OCI-LY1 (cell line): Measurements from ENCODE around the gene RBM47.

ENCODE experiments used
- EZH2 ChIP-seq: fragments of 200-600 bp; sonication (generic), shearing (Covaris generic); IDR thresholded peaks from 2 replicates; pipeline ENCODE4 v1.8.0; 2017; ENCODE audit warnings: borderline replicate concordance, mixed run types, mild to moderate bottlenecking, antibody characterized with exemption, low read length, moderate library complexity, mixed read lengths
- TF ChIP-seq, protein P1 (sequence below): fragments of 200-600 bp; sonication (generic), shearing (Covaris generic); IDR thresholded peaks from 2 replicates; pipeline ENCODE4 v1.5.1; 2017; ENCODE audit warnings: mild to moderate bottlenecking, antibody characterized with exemption, low read length, moderate library complexity, mixed read lengths

DNA sequence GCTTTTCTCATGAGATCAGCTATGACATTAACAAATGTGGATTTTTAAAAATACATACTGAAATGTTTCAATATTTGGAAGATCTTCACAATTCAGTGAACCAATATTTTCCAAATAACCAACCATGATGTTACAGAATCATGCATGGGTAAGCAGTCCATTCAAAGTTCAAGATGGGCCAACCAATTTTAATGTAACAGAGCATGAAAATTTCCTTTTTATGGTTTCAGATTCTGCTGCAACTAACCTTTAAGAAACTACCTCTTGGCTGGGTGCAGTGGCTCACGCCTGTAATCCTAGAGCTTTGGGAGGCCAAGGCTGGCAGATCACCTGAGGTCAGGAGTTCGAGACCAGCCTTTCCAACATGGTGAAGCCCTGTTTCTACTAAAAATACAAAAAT lies 107.7 kb downstream of the RBM47 start:
- no peak for TF ChIP-seq EZH2
- TF ChIP-seq, protein P1, sequence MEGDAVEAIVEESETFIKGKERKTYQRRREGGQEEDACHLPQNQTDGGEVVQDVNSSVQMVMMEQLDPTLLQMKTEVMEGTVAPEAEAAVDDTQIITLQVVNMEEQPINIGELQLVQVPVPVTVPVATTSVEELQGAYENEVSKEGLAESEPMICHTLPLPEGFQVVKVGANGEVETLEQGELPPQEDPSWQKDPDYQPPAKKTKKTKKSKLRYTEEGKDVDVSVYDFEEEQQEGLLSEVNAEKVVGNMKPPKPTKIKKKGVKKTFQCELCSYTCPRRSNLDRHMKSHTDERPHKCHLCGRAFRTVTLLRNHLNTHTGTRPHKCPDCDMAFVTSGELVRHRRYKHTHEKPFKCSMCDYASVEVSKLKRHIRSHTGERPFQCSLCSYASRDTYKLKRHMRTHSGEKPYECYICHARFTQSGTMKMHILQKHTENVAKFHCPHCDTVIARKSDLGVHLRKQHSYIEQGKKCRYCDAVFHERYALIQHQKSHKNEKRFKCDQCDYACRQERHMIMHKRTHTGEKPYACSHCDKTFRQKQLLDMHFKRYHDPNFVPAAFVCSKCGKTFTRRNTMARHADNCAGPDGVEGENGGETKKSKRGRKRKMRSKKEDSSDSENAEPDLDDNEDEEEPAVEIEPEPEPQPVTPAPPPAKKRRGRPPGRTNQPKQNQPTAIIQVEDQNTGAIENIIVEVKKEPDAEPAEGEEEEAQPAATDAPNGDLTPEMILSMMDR = no peak
